GM21825 (cell line): ENCODE data around the gene CEACAM18.
"Not testable (repeated sequence)": the region's sequence is repeated elsewhere in the genome, so short reads cannot be mapped to it uniquely, and the experiment has no call there.

Experiments
- ATAC-seq: cut with Tn5 transposase; IDR thresholded peaks from one replicate; pipeline ENCODE4 v1.9.1; 2021; ENCODE audit warnings: mild to moderate bottlenecking, moderate library complexity; ENCODE audit not compliant: unreplicated experiment

Gene CEACAM18

DNA sequence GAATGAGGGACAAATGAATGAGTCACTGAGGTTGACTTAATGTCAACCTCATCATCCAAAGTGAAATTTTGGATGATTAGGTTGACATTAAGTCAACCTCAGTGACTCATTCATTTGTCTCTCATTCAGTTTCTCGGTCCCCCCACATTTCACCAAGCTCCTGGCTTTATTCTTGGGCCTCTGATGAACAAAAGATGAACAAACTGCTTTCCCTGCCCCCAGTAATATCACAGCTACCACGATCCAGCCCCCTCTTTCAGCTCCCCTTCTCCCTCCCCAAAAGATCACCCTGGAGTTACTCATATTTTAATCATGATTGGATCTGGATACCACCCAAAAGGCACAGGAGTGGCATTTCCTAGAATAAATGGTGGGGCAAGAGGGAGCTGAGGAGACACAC lies 10.8 kb downstream of the CEACAM18 start:
- no peak for ATAC-seq

GRCh38 chr19:51490676-51491075 lies 12.3 kb downstream of the CEACAM18 start:
- ATAC-seq, result no peak

DNA sequence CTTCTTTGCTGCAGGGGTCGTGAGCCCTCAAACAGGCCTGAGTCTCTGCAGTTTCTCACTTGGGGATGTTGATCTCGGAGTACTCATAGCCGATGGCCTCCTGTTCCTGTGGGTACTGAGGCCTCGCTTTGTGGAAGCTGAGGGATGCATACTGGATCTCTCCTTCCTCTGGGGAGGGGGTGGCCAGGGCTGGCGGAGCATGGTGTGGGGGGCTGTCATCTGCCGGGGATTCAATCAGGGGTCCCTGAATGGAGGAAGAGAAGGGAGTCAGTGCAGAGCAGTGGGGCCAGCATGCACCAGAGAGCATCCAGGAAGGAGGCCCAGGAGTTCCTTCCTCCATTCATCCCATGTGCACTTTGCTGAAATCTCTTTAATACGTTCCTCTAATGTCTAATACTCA lies 13.2 kb downstream of the CEACAM18 start:
- no peak for ATAC-seq

- ATAC-seq, result no peak
Measured at GRCh38 chr19:51493776-51494175, 15.4 kb downstream of the CEACAM18 start.

GRCh38 chr19:51497666-51498065 lies 19.3 kb downstream of the CEACAM18 start:
- ATAC-seq, result no peak

GRCh38 chr19:51500931-51501330 lies 22.6 kb downstream of the CEACAM18 start:
- ATAC-seq, result not testable (repeated sequence)

GRCh38 chr19:51501594-51502263 lies 23.4 kb downstream of the CEACAM18 start, which contains the start of gene SIGLEC12:
Gene SIGLEC12, minus strand, starts transcription at chr19:51501800. Its CDS starts 67 bp downstream, at chr19:51501733.
- ATAC-seq, result no peak

- ATAC-seq, result no peak
Measured at GRCh38 chr19:51503286-51503817, 25.0 kb downstream of the CEACAM18 start.

DNA sequence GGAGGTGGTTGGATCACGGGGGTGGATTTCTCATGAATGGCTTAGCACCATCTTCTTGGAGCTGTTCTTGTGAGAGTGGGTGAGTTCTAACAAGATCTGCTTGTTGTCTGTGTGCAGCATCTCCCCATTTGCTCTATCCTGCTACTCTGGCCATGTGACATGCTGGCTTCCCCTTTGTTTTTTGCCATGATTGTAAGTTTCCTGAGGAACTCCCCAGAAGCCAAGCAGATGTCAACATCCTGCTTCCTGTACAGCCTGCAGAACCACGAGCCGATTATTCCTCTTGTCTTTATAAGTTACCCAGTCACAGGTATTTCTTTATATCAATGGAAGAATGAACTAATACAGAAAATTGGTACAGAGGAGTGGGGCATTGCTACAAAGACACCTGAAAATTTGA lies 25.6 kb downstream of the CEACAM18 start:
- no peak for ATAC-seq

DNA sequence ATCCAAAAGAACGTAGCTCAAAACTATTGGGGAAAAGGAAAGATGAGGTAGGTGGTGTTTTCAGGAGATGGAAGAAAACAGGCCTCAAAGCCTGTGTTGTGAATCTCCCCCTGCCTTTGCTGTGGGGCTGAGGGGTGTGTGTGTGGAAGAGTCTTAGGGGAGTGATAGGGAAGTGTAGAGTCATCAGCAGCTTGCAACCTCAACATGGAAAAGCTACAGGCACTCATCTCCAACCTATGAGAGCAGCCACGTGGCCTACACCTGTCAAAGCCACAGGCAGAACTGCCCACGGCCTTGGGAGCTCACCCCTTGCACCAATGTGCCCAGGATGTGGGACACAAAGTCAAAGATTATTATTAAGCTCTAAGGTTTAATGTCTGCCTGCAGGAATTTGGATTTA lies 27.6 kb downstream of the CEACAM18 start:
- no peak for ATAC-seq

DNA sequence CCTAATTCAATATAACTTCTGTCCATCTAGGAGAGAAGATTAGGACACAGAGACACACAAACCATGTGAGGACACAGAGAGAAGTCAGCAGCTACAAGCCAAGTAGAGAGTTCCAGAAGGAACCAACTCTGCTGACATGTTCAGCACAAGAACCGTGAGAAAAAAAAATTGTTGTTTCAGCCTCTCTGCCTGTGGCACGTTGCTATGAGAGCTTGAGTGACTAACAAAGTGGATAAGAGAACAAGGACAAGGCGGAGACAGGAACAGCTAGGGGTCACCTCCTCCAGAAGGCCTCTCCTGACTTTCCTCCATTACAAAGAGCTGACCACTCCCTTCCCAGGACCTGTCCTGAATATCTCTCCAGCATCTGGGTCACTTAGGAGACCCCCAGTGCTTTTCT lies 28.9 kb downstream of the CEACAM18 start:
- no peak for ATAC-seq

- no peak for ATAC-seq
Measured at GRCh38 chr19:51507640-51508058, 29.3 kb downstream of the CEACAM18 start.

GRCh38 chr19:51508059-51508733 lies 29.9 kb downstream of the CEACAM18 start:
- ATAC-seq, result no peak

DNA sequence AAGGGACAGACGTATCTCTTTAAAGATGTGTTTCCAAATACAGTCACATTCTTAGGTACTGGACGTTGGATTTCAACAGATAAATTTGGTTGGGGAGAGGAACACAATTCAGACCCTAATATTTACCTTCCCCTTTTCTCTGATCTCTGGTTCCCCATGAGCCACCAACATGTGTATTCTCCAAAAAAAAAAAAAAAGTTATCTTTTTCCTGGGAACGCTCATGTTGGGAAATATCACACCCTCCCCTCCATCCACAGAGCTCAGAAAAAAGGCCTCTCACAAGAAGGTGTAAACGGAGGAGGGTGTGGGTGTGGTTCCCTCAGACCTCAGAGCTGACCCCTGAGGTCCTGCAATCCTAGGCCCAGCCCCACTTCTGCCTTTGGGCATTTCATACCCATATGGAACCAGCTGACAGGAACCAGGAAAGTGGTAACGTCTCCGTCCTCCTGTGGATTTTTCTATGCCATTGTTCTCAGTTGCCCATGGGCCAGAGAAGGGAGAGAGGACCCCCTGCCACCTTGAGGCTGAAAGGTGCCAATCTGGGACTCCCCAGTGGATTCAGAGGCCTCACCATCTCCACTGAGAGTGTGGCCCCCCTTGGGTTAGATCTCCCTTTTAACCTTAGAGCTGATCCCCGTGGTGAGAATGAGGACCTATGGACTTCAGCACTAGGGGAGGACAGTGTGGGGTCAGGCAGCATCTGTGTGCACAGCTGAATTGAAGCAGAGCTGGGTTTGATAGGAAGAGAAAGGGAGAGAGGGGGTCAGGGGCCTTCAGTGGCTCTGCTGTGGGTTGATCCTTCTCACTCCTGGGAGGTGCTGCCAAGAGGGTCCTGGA lies 31.7 kb downstream of the CEACAM18 start:
- no peak for ATAC-seq

GRCh38 chr19:51511353-51511752 lies 33.0 kb downstream of the CEACAM18 start:
- no peak for ATAC-seq

GRCh38 chr19:51513968-51514367 lies 35.6 kb downstream of the CEACAM18 start:
- ATAC-seq, result no peak

GRCh38 chr19:51514866-51515481 lies 36.6 kb downstream of the CEACAM18 start:
- no peak for ATAC-seq

- no peak for ATAC-seq
Measured at GRCh38 chr19:51520728-51521127, 42.4 kb downstream of the CEACAM18 start.

GRCh38 chr19:51521357-51521756 lies 43.0 kb downstream of the CEACAM18 start:
- no peak for ATAC-seq

GRCh38 chr19:51521781-51522180 lies 43.4 kb downstream of the CEACAM18 start:
- no peak for ATAC-seq
